PC-9 (cell line): ENCODE data around the gene ZNF787.

Source experiments
- CTCF ChIP-seq: fragments of 200-600 bp; sonication (generic); conservative IDR thresholded peaks from 2 replicates; pipeline ENCODE4 v1.6.1; 2017; ENCODE audit warnings: mixed run types, antibody characterized with exemption, mild to moderate bottlenecking, moderate library complexity
- EZH2 ChIP-seq: fragments of 200-600 bp; sonication (generic); IDR thresholded peaks from 2 replicates; pipeline ENCODE4 v1.8.0; 2017; ENCODE audit warnings: antibody characterized with exemption, low read depth

- TF ChIP-seq CTCF (no peak), EZH2 (no peak)
These were observed 11.9 kb downstream of the ZNF787 start for GRCh38 chr19:56109226-56109625.
